ENCODE measurements around the gene RGP1.

RGP1 gene

DNA sequence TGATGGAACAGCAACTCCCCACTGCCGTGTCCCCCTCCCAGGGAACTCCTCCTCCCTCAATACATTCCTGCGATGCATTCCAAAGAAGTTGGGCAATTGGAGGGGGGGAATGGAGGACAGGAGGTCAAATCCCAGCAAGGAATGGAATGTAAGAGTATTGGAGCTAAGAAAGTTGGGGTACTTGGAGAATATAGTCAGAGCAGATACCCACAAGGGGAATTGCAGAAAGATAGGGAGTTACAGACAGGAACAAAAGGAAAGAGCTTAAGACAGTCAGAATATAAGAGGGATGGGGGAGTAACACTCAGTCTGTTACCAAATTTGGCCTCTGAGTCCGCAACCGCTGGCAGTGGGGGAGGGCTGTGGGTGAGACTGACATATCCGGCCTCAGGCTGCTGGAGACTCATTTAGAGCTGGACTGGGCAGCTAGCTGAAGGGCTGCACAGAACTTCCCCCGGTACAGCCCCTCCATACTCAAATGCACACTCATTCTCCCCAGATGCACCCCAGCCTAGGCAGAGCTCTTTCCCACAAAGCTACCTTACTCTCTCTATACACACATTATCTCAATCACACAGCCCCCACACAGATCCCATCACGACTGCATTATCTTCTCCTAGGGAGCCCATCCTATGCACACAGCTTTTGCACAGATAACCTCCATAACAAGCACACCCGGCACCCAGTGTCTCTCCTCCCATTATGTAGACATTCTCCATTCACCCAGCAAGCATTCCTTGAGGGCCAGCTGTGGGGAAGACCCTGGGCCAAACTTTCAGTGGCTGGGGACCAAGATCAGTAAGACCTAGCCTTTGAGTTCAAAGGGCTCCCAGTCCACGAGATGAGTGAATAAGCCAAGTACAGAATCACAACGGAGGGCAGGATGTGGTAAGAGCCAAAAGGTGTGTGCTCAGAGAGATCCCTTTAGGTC, 20.8 kb upstream of the RGP1 start:
- TF ChIP-seq CTCF (conservative IDR thresholded peaks at IDR 0.05; ENCODE audit: low read depth, low read length) = no peak
- Histone ChIP-seq H3K36me3 (ENCODE audit: insufficient read depth) (no peaks in the 10 kb centered on the region), H3K27ac (no peak overlapping the region), H3K9ac (no peak overlapping the region), H3K4me1 (ENCODE audit: low read depth, poor library complexity, severe bottlenecking) (peaks cover 30% of the 10 kb centered on the region), H2AFZ (ENCODE audit: low read depth) (no peak overlapping the region), H4K20me1 (ENCODE audit: insufficient read depth) (peaks cover 9% of the 10 kb centered on the region), H3K4me2 (no peak overlapping the region), H3K4me3 (IDR thresholded peaks at IDR 0.05; ENCODE audit: insufficient read depth, low read depth, low read length) (no peak overlapping the region), H3K79me2 (ENCODE audit: insufficient read depth, low read depth) (peaks cover 49% of the 10 kb centered on the region), H3K27me3 (ENCODE audit: insufficient read depth, low read depth) (no peaks in the 10 kb centered on the region)

DNA sequence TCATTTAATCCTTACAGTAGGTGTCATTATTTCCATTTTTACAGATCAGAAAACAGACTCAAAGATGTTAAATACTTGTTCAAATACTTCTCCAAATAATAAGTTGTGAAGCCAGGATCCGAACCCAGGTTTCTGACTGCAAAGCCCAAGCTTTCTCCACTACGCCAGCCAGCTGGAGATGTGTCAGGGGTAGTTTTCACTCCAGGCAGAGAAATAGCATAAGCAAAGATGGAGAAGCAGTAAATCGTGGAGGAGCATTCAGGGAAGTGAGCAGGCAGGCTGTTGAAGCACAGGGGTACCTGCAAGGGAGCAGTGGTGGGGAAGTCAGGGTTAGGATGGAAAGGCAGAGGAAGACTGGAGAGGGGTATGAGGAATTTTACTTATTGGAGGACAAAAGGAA, 20.0 kb upstream of the RGP1 start:
- Histone ChIP-seq H3K27me3 (ENCODE audit: insufficient read depth, low read depth) (no peaks in the 10 kb centered on the region), H3K36me3 (ENCODE audit: insufficient read depth) (no peaks in the 10 kb centered on the region), H3K79me2 (ENCODE audit: insufficient read depth, low read depth) (peaks cover 49% of the 10 kb centered on the region), H3K4me1 (ENCODE audit: low read depth, poor library complexity, severe bottlenecking) (peaks cover 38% of the 10 kb centered on the region), H3K9ac (no peak overlapping the region), H3K4me3 (IDR thresholded peaks at IDR 0.05; ENCODE audit: insufficient read depth, low read depth, low read length) (no peak overlapping the region), H3K27ac (no peak overlapping the region), H3K4me2 (peak overlapping the region; percentile 90; the same call in 1 of the 2 replicates), H2AFZ (ENCODE audit: low read depth) (no peak overlapping the region), H4K20me1 (ENCODE audit: insufficient read depth) (peaks cover 9% of the 10 kb centered on the region)
- TF ChIP-seq CTCF (conservative IDR thresholded peaks at IDR 0.05; ENCODE audit: low read depth, low read length) = no peak

- peak; percentile 76 for TF ChIP-seq CTCF (conservative IDR thresholded peaks at IDR 0.05; ENCODE audit: low read depth, low read length)
- Histone ChIP-seq H4K20me1 (ENCODE audit: insufficient read depth) (peaks cover 9% of the 10 kb centered on the region), H3K27ac (no peak overlapping the region), H3K79me2 (ENCODE audit: insufficient read depth, low read depth) (peaks cover 49% of the 10 kb centered on the region), H3K4me1 (ENCODE audit: low read depth, poor library complexity, severe bottlenecking) (peaks cover 42% of the 10 kb centered on the region), H3K4me2 (peak overlapping the region; percentile 90; the same call in 1 of the 2 replicates), H3K9ac (no peak overlapping the region), H3K36me3 (ENCODE audit: insufficient read depth) (no peaks in the 10 kb centered on the region), H3K27me3 (ENCODE audit: insufficient read depth, low read depth) (no peaks in the 10 kb centered on the region), H2AFZ (ENCODE audit: low read depth) (no peak overlapping the region), H3K4me3 (IDR thresholded peaks at IDR 0.05; ENCODE audit: insufficient read depth, low read depth, low read length) (no peak overlapping the region)
Observed at GRCh38 chr9:35729700-35730485, 19.2 kb upstream of the RGP1 start.

DNA sequence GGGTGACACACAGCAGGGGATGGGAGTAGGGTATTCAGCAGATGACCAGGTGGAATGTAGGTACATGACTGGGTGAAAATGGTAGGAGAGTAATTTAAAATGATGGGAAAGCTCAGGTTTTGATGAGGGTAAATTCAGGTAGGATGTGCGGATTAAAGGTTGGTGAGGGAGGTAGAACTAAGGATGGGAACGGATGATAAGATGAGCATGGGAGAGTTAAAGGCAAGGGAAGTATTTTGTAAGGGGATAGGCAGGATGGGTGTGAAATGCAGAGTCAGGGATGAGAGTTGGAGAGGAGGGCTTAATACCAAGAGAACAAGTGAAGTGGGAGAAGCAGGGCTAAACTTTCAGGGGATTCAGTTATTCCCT, 18.6 kb upstream of the RGP1 start:
- no peak for TF ChIP-seq CTCF (conservative IDR thresholded peaks at IDR 0.05; ENCODE audit: low read depth, low read length)
- peaks cover 42% of the 10 kb centered on the region for H3K4me1 ChIP-seq (ENCODE audit: low read depth, poor library complexity, severe bottlenecking)
- no peaks in the 10 kb centered on the region for H3K36me3 ChIP-seq (ENCODE audit: insufficient read depth)
- H3K79me2 ChIP-seq (ENCODE audit: insufficient read depth, low read depth) = peaks cover 49% of the 10 kb centered on the region
- no peak overlapping the region for H3K27ac ChIP-seq
- H4K20me1 ChIP-seq (ENCODE audit: insufficient read depth) = peaks cover 9% of the 10 kb centered on the region
- peak overlapping the region; percentile 90 for H3K4me2 ChIP-seq
- no peaks in the 10 kb centered on the region for H3K27me3 ChIP-seq (ENCODE audit: insufficient read depth, low read depth)
- no peak overlapping the region for H2AFZ ChIP-seq (ENCODE audit: low read depth)
- no peak overlapping the region for H3K9ac ChIP-seq
- no peak overlapping the region for H3K4me3 ChIP-seq (IDR thresholded peaks at IDR 0.05; ENCODE audit: insufficient read depth, low read depth, low read length)

Measured in KMS-11 (cell line).